Activated CD4-positive, alpha-beta memory T cell treated with anti-CD3 and anti-CD28 coated beads for 36 hours (primary cell): ENCODE measurements around the gene USP24. TPM values are rescaled to one million over a fixed set of nuclear protein-coding genes. Genes with fewer than 3 reads are reported as not detected.
"Not testable (repeated sequence)": the region's sequence is repeated elsewhere in the genome, so short reads cannot be mapped to it uniquely, and the experiment has no call there.

Experiments
- CTCF ChIA-PET: fragments of 350-600 bp; sonication (Branson Sonifier 250); formaldehyde crosslinking; loops from one replicate; lab custom pipeline; 2021; ENCODE audit warnings: antibody characterized with exemption, inconsistent platforms; lab: Charles Lee
- POLR2A ChIA-PET: fragments of 350-600 bp; sonication (Branson Sonifier 250); formaldehyde crosslinking; loops from one replicate; lab custom pipeline; 2021; ENCODE audit warnings: antibody characterized with exemption; lab: Charles Lee
- DNase-seq: peaks from one replicate; pipeline ENCODE4 v3.0.0-alpha.2; 2020
- H3K27ac Mint-ChIP-seq: one replicate; pipeline ENCODE4 v1.8.0; 2021; ENCODE audit warnings: mixed read lengths
- H3K27me3 Mint-ChIP-seq: one replicate; pipeline ENCODE4 v1.8.0; 2021; ENCODE audit warnings: mixed read lengths
- H3K36me3 Mint-ChIP-seq: one replicate; pipeline ENCODE4 v1.8.0; 2021; ENCODE audit warnings: mixed read lengths
- H3K4me1 Mint-ChIP-seq: one replicate; pipeline ENCODE4 v1.8.0; 2021; ENCODE audit warnings: low read depth, mixed read lengths
- H3K4me3 Mint-ChIP-seq: one replicate; pipeline ENCODE4 v1.8.0; 2021; ENCODE audit warnings: mild to moderate bottlenecking, mixed read lengths
- H3K9me3 Mint-ChIP-seq: one replicate; pipeline ENCODE4 v1.8.0; 2021; ENCODE audit warnings: mixed read lengths
- intact Hi-C: fragments of 100-400 bp; cut with micrococcal nuclease; formaldehyde crosslinking; loops from one replicate; pipeline ENCODE4 v1.15.1; 2023
- microRNA-seq: library from miRNA; unstranded; fragments of <30 nt; microRNA quantifications from one replicate; pipeline ENCODE4 v1.2.0, GENCODE V29; 2022; ENCODE audit warnings: borderline number of aligned reads, borderline microRNAs expressed, borderline replicate concordance
- total RNA-seq, 2 experiments: library from RNA; stranded (reverse); gene quantifications; one replicate each; pipeline ENCODE4 v1.2.3, GENCODE V29; 2021

Gene USP24
- total RNA-seq, 2 experiments from 2014 or later = 37.4 to 39.9 TPM

DNA sequence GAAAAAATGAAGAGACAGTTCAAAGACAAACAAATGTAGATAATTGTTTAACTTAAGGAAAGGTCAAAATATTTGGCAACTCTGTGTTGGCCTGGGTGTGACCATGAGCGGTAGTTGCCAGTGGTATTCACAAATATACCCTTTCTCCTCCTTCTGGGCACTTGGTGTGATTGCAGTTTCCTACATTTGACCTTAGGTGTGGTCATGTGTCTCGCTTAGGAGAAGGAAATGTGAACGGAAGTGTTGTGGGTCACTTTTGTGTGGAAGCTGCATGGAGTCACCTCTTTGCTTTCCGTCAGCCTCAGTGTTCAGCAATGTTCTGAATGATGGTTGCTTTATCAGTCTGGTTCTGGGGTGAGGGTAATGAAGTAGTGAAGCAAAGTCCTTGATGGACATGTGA, 179.3 kb downstream of the USP24 start:
- H3K9me3 Mint-ChIP-seq = no peaks in the 10 kb centered on the region
- peaks cover 3% of the 10 kb centered on the region for H3K4me1 Mint-ChIP-seq
- POLR2A ChIA-PET = no interaction called here
- H3K27me3 Mint-ChIP-seq = peaks cover 39% of the 10 kb centered on the region
- intact Hi-C loops = no loop called here
- no peaks in the 10 kb centered on the region for H3K36me3 Mint-ChIP-seq
- no peak overlapping the region for H3K27ac Mint-ChIP-seq
- CTCF ChIA-PET = interaction anchor here (1.2 kb wide), 1 partner anchor 14 kb away, joined by 4 read pairs; no protein-coding TSS in a partner anchor
- no peak overlapping the region for H3K4me3 Mint-ChIP-seq
- DNase-seq = no peak

DNA sequence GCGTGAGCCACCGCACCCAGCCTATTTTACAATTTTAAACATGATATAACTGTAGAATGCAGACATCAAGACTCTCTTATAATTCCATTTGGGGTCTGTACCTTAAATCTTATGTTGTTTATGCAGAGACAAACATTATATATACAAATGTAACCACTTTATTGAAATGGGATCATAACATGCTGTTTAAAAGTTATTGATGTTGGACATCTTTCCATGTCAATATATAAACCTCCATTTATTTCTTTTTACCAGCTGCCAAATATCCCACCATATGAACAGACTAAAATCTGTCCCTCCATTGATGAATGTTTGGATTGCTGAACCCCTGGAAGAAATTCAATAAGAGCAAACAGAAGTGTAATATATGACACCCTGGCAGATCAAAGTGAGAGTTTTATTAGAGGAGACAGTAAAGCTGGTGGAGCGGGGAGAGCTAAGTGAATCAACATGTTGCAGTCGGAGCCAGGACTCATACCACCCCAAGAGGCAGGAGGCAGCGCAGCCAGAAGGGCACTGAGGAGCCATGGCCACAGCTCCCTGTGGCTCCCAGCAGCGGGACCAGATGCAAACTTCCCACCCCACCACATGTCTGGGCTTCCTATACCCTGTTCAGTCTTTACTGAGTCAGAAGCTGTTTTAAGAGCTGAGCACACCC, 180.6 kb downstream of the USP24 start:
- no peak overlapping the region for H3K4me3 Mint-ChIP-seq
- DNase-seq = no peak
- peaks cover 31% of the 10 kb centered on the region for H3K27me3 Mint-ChIP-seq
- intact Hi-C loops = no loop called here
- H3K27ac Mint-ChIP-seq = no peak overlapping the region
- ChIA-PET POLR2A (no interaction called here), CTCF (interaction anchor here (0.9 to 1.2 kb wide), 2 partner anchors 13 to 84 kb away, joined by 3 to 4 read pairs; no protein-coding TSS in a partner anchor)
- H3K4me1 Mint-ChIP-seq = no peaks in the 10 kb centered on the region
- no peaks in the 10 kb centered on the region for H3K36me3 Mint-ChIP-seq
- H3K9me3 Mint-ChIP-seq = no peaks in the 10 kb centered on the region

DNA sequence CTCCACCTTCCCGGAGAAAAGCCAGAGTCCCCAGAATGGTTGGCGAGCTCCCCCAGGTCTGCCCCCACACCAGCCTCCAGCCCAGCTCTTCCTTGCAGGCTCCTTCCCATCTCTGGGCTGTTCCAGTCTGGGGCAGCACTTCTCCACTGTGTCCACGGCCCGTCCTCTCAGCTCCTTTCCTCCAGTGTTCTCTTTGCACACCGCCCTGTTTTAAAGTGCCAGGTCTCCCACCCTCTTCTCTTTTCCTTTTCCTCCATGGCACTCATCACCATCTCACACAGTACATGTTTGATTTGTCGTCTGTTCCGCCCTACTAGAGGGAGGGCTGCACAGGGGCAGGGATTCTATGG, 181.9 kb downstream of the USP24 start:
- Mint-ChIP-seq H3K4me3 (no peak overlapping the region), H3K27me3 (peaks cover 19% of the 10 kb centered on the region), H3K36me3 (no peaks in the 10 kb centered on the region), H3K9me3 (no peaks in the 10 kb centered on the region), H3K27ac (no peak overlapping the region), H3K4me1 (no peaks in the 10 kb centered on the region)
- intact Hi-C loops = no loop called here
- CTCF ChIA-PET = interaction anchor here (2.2 kb wide), 1 partner anchor 11 kb away, joined by 10 read pairs; no protein-coding TSS in a partner anchor
- DNase-seq = no peak
- POLR2A ChIA-PET = no interaction called here

- H3K27me3 Mint-ChIP-seq, intact Hi-C loops, CTCF ChIA-PET, H3K4me3 Mint-ChIP-seq, H3K9me3 Mint-ChIP-seq, H3K4me1 Mint-ChIP-seq, DNase-seq, H3K36me3 Mint-ChIP-seq, POLR2A ChIA-PET, H3K27ac Mint-ChIP-seq: not testable (repeated sequence)
Observed at GRCh38 chr1:55031098-55031497, 184.1 kb downstream of the USP24 start.

GRCh38 chr1:55026682-55027081, 188.5 kb downstream of the USP24 start:
- H3K4me3 Mint-ChIP-seq, H3K9me3 Mint-ChIP-seq, intact Hi-C loops, H3K27ac Mint-ChIP-seq, H3K36me3 Mint-ChIP-seq, CTCF ChIA-PET, H3K4me1 Mint-ChIP-seq, H3K27me3 Mint-ChIP-seq, DNase-seq, POLR2A ChIA-PET: not testable (repeated sequence)

GRCh38 chr1:55024163-55024562, 191.0 kb downstream of the USP24 start:
- CTCF ChIA-PET, DNase-seq, H3K27me3 Mint-ChIP-seq, H3K9me3 Mint-ChIP-seq, H3K36me3 Mint-ChIP-seq, H3K4me3 Mint-ChIP-seq, intact Hi-C loops, H3K4me1 Mint-ChIP-seq, H3K27ac Mint-ChIP-seq, POLR2A ChIA-PET: not testable (repeated sequence)

DNA sequence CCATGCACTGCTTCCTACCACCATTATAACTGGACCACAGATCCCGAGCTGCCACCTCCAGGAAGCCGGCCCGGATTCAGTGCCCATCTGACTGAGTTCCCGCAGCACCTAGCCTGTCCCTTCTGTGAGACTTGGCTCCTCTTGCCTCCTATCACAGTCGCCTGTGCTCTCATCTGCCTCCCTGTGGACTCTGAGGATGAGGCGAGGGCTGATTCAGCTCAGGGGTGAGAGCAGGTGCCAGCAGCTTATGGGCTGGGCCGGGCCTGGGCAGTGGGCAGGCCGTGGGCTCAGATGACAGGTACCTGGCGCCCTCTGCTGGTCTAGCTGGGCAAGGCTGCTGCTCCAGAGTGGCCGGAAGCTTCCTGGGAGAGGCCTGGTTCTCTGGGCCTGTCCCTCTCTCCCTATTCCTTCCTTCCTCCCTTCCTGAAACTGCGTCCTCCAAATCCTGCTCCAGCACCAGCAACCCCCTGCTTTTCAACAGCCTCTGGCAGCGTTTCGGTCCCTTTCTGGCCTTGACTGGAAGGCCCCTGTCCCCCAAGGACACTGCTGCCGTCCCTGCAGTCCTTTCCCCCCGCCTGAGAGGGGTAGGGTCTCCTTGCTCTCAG, 193.1 kb downstream of the USP24 start:
- ChIA-PET POLR2A (no interaction called here), CTCF (interaction anchor here (0.5 to 4.3 kb wide), 33 partner anchors 9 to 230 kb away, joined by 3 to 152 read pairs (median 3); partner anchors contain the start of genes BSND and DHCR24)
- Mint-ChIP-seq H3K27ac (no peak overlapping the region), H3K4me3 (no peak overlapping the region), H3K4me1 (peaks cover 3% of the 10 kb centered on the region), H3K9me3 (no peaks in the 10 kb centered on the region), H3K36me3 (no peaks in the 10 kb centered on the region), H3K27me3 (peaks cover 11% of the 10 kb centered on the region)
- peak; percentile 80 for DNase-seq
- intact Hi-C loops = loop anchor here (1.0 kb wide), 2 partner anchors 72 to 77 kb away; no protein-coding TSS in a partner anchor

GRCh38 chr1:55018395-55018794, 196.8 kb downstream of the USP24 start:
- CTCF ChIA-PET = interaction anchor here (1.2 to 1.3 kb wide), 2 partner anchors 33 to 68 kb away, joined by 3 to 4 read pairs; no protein-coding TSS in a partner anchor
- intact Hi-C loops = no loop called here
- no peak overlapping the region for H3K4me3 Mint-ChIP-seq
- no peak for DNase-seq
- POLR2A ChIA-PET = no interaction called here
- H3K36me3 Mint-ChIP-seq = no peaks in the 10 kb centered on the region
- H3K27ac Mint-ChIP-seq = no peak overlapping the region
- H3K27me3 Mint-ChIP-seq = peaks cover 15% of the 10 kb centered on the region
- no peaks in the 10 kb centered on the region for H3K4me1 Mint-ChIP-seq
- no peaks in the 10 kb centered on the region for H3K9me3 Mint-ChIP-seq

Small RNA genes within 50 kb of the gene (microRNA-seq; reads per million reads assigned to microRNA genes)
- not detected for gene MIR4422

Other genes with a start within 250 kb of the USP24 start
- not detected for gene TMEM61, start 234.7 kb downstream of the USP24 start, total RNA-seq
- not detected for gene BSND, start 216.4 kb downstream of the USP24 start, total RNA-seq
- not detected for gene PCSK9, start 175.8 kb downstream of the USP24 start, total RNA-seq